Hepatocyte (in vitro differentiated cells): ENCODE results near the gene EFNA2.

Experiments
- CTCF ChIP-seq: fragments of 200-600 bp; sonication (generic); IDR thresholded peaks from 2 replicates; pipeline ENCODE4 v1.5.1; 2016; ENCODE audit warnings: antibody characterized with exemption, mild to moderate bottlenecking; ENCODE audit not compliant: poor library complexity
- EZH2 ChIP-seq: fragments of 200-600 bp; sonication (generic); IDR thresholded peaks from 2 replicates; pipeline ENCODE4 v1.6.1; 2016; ENCODE audit warnings: antibody characterized with exemption, mild to moderate bottlenecking, borderline replicate concordance
- EZH2phosphoT487 ChIP-seq: fragments of 200-600 bp; sonication (generic); IDR thresholded peaks from one replicate; pipeline ENCODE4 v1.6.1; 2018; ENCODE audit warnings: antibody characterized with exemption, mild to moderate bottlenecking, low read depth, moderate library complexity; ENCODE audit not compliant: unreplicated experiment, severe bottlenecking

DNA sequence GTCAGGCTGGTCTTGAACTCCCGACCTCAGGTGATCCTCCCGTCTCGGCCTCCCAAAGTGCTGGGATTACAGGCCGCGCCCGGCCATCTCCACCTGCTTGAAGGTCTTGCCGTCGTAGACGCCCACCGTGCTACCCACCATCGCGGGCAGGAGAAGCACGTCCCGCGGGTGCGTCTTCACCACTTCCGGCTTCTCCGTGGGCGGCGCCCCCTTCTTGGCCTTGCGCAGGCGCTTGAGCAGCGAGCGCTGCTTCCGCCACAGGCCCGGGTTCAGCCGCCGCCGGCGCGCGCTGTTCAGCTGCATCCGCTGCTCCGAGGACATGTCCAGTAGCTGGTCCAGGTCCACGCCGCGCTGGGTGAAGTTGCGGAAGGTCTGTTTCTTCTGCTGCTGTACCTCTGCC lies 21.6 kb downstream of the EFNA2 start:
- TF ChIP-seq CTCF (no peak), EZH2 (no peak), EZH2phosphoT487 (no peak)
